K562 (cell line): ENCODE data around the gene ZC3H12A. TPM values are rescaled to one million over a fixed set of nuclear protein-coding genes. Genes with fewer than 3 reads are reported as not detected.

Source experiments
- CHD7 ChIP-seq: fragments of 200-600 bp; sonication (generic); IDR thresholded peaks from one replicate; pipeline ENCODE4 v1.6.1; 2012; ENCODE audit warnings: mild to moderate bottlenecking, low read depth, low read length, inconsistent platforms
- FOXK2 ChIP-seq, 2 experiments: fragments of 450-650 bp; IDR thresholded peaks in 1 of 2; conservative IDR thresholded peaks in 1 of 2; 2 replicates each; pipeline ENCODE4 v1.6.1; 2016; ENCODE audit warnings: low read depth in 2 of 2, mild to moderate bottlenecking in 1 of 2
- NCOR1 ChIP-seq: fragments of 450-650 bp; IDR thresholded peaks from 2 replicates; pipeline ENCODE4 v1.6.1; 2016; ENCODE audit warnings: mild to moderate bottlenecking, moderate library complexity
- TAF7 ChIP-seq: fragments of 450-650 bp; IDR thresholded peaks from 2 replicates; pipeline ENCODE4 v1.6.1; 2016; ENCODE audit warnings: missing genetic modification characterization, missing compliant biosample characterization
- THRAP3 ChIP-seq: fragments of 450-650 bp; IDR thresholded peaks from 2 replicates; pipeline ENCODE4 v1.6.1; 2016; ENCODE audit warnings: mild to moderate bottlenecking, inconsistent platforms, borderline replicate concordance
- polyA plus RNA-seq, 8 experiments: library from polyadenylated mRNA; depleted of rRNA in 4 of 8; stranded (reverse) in 5 of 8; unstranded in 3 of 8; fragments of >200 nt; fragmentation: Nextera tagmentation in 2 of 8; fragmentation: Illumina TruSeq in 1 of 8; extraction: Ambion mirVana in 2 of 8; extraction: Trizol in 1 of 8; gene quantifications; 2 replicates each; pipeline versions ENCODE4 v1.2.1 to v1.2.3, GENCODE V29; 2011 to 2014; ENCODE audit warnings: inconsistent platforms in 1 of 8, missing spikeins in 1 of 8
- total RNA-seq, 7 experiments: library from RNA; depleted of rRNA in 6 of 7; stranded (reverse); fragments of >200 nt in 6 of 7; fragmentation: Illumina TruSeq in 2 of 7; extraction: Trizol in 2 of 7; gene quantifications; 2 replicates each; pipeline versions ENCODE4 v1.2.1 to v1.2.3, GENCODE V29; 2011 to 2021; ENCODE audit warnings: low replicate concordance in 1 of 7

The ZC3H12A gene
- total and polyA plus RNA-seq, 9 of the 15 experiments (the other 6 are each of a cell fraction or from before 2014, with no cell fraction given), result 0.14 to 9.4 (median 6.7) TPM

DNA sequence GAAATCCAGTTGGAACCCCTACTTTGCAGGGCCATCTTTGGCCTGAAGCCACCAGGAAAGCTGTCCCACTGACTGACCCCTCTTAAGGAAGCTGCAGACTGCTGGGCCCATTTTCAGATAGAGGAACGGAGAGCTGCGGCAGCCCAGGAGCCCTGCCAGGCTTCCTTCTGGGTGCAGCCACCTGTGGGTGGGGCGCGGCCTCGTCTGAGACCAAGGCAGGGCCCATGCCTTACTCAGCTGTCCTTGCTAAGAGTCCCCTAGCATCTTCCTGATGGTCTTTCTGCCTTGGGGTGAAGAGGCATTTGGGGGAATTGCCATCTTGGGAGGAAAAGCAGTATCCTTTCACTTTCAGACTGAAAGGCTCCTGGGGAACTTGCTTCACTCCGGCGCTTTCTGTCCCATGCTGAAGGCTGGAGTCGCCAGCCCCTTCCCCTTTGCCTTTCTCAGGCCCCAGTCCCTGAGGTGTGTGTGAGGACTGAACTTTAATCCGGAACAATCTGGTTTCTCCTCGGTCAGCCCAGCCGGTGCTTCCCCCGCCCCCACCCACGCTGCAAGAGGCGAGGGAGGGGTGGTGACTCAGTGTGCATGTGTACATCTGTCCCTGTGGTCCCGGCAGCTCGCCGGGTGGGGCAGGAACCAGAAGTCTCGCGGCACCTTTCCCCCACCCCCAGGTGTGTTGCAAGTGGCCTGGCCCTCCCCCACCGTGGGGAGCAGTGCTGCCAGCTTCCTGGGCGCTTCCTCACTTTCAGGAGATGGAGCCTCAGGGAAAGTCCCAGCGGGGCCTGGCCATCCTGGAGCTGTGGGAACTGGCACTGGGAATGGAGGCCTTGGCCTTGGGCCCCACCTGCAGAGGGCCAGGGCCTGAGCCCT lies 5.1 kb downstream of the ZC3H12A start (continued):
- TF ChIP-seq CHD7, result no peak
- no peak for TF ChIP-seq NCOR1
- no peak for TF ChIP-seq THRAP3
- TF ChIP-seq TAF7, result no peak; the same call in 1 of the 2 replicates
- peak; percentile 98 to 99 for TF ChIP-seq FOXK2 (conservative IDR thresholded peaks at IDR 0.05 in 1 of 2, IDR thresholded peaks at IDR 0.05 in 1 of 2; ENCODE audit: low read depth in 2 of 2)
